ENCODE data around the gene TAOK3. TPM values are rescaled to one million over a fixed set of nuclear protein-coding genes. Genes with fewer than 3 reads are reported as not detected.

TAOK3 gene
- total and polyA plus RNA-seq, 2 donors (not counting 1 experiment from before 2014, with no cell fraction given), result 30.0 to 80.4 TPM

- 100% methylated on average over 2 of the region's 3 CpGs for WGBS (ENCODE audit: insufficient coverage)
Observed at GRCh38 chr12:118206107-118206412, 166.6 kb downstream of the TAOK3 start.

DNA sequence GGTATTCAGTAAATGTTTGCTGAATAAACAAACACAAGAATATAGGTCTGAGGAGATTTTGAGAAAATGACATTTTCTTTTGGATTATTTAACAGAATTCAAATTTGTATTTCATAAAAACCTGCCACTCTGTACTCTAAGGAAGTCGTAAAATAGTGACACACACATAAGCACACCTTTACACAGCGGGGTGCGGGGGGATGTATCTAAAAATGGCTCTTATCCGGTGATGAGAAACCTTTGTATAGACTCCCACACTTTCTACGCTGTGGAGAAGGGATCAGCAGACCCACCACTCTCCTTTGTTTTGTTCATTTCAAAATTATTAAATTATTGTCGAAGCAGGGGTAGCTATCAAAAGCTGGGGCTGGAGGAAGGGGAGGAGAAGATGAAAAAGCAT is 178.7 kb downstream of the TAOK3 start:
- H3K4me3 Mint-ChIP-seq, result no peak overlapping the region
- TF ChIP-seq CTCF (IDR thresholded peaks at IDR 0.05) (no peak), EZH2 (IDR thresholded peaks at IDR 0.05; ENCODE audit: borderline replicate concordance, insufficient read depth, low read depth, low read length, poor library complexity, severe bottlenecking) (no peak)
- H3K9me3 ChIP-seq (ENCODE audit: control extremely low read depth in 1 of 3, control insufficient read depth in 2 of 3, insufficient read depth in 1 of 3, low read length in 2 of 3), result no peaks in the 10 kb centered on the region

More at GRCh38 chr12:118206107-118206412, 166.6 kb downstream of the TAOK3 start:
- Histone ChIP-seq H3K9ac (ENCODE audit: low read length) (no peak overlapping the region), H4K20me1 (ENCODE audit: control insufficient read depth, insufficient read depth, low read length, poor library complexity, severe bottlenecking) (no peaks in the 10 kb centered on the region), H3K27ac (ENCODE audit: low read length in 2 of 2) (peak overlapping the region in 1 of 2 donors; percentile 21), H3K36me3 (replicated peaks in 1 of 2; ENCODE audit: control extremely low read depth in 1 of 2, control insufficient read depth in 1 of 2, extremely low read depth in 1 of 2, insufficient read depth in 2 of 2, low read length in 1 of 2) (peaks cover 4 to 28% of the 10 kb centered on the region in 2 experiments), H3K79me2 (ENCODE audit: control insufficient read depth, insufficient read depth, low read length) (no peaks in the 10 kb centered on the region), H3K4me3 (ENCODE audit: control extremely low read depth in 1 of 5, extremely low read depth in 1 of 5, insufficient read depth in 1 of 5, low read depth in 2 of 5, low read length in 4 of 5) (no peak overlapping the region), H2AFZ (ENCODE audit: insufficient read depth, low read depth, low read length, poor library complexity, severe bottlenecking) (no peak overlapping the region), H3K4me2 (replicated peaks; ENCODE audit: low read depth, low read length, poor library complexity, severe bottlenecking) (no peak overlapping the region), H3K4me1 (ENCODE audit: control insufficient read depth in 2 of 2, insufficient read depth in 2 of 2, low read length in 2 of 2) (no peaks in the 10 kb centered on the region), H3K9me3 (ENCODE audit: control extremely low read depth in 1 of 3, control insufficient read depth in 2 of 3, insufficient read depth in 1 of 3, low read length in 2 of 3) (no peaks in the 10 kb centered on the region), H3K27me3 (replicated peaks in 1 of 4; ENCODE audit: control extremely low read depth in 1 of 4, control insufficient read depth in 3 of 4, insufficient read depth in 4 of 4, low read length in 3 of 4) (no peaks in the 10 kb centered on the region)
- ATAC-seq (ENCODE audit: low read depth) (no peak), DNase-seq (no peak)
- Mint-ChIP-seq H3K4me3 (no peak overlapping the region), H3K27ac (peak overlapping the region; percentile 15), H3K4me1 (peaks cover 2% of the 10 kb centered on the region), H3K27me3 (no peaks in the 10 kb centered on the region), H3K9me3 (ENCODE audit: insufficient read depth) (no peaks in the 10 kb centered on the region)
- ChIA-PET CTCF (no interaction called here), POLR2A (no interaction called here)
- intact Hi-C loops (cut with micrococcal nuclease), result no loop called here
- TF ChIP-seq EZH2 (IDR thresholded peaks at IDR 0.05; ENCODE audit: borderline replicate concordance, insufficient read depth, low read depth, low read length, poor library complexity, severe bottlenecking), result no peak
- TF ChIP-seq CTCF (IDR thresholded peaks at IDR 0.05), result no peak

More for the DNA sequence above, 178.7 kb downstream of the TAOK3 start:
- WGBS (ENCODE audit: insufficient coverage), result no CpG with 5 or more reads among the region's 6 CpGs
- no peaks in the 10 kb centered on the region for H3K4me1 Mint-ChIP-seq
- peaks cover 17 to 50% of the 10 kb centered on the region in 2 experiments for H3K36me3 ChIP-seq (replicated peaks in 1 of 2; ENCODE audit: control extremely low read depth in 1 of 2, control insufficient read depth in 1 of 2, extremely low read depth in 1 of 2, insufficient read depth in 2 of 2, low read length in 1 of 2)
- ATAC-seq (ENCODE audit: low read depth) (no peak), DNase-seq (no peak)
- CTCF ChIA-PET, result interaction anchor here (0.9 kb wide), 1 partner anchor 184 kb away, joined by 3 read pairs; no protein-coding TSS in a partner anchor
- no peak overlapping the region for H3K9ac ChIP-seq (ENCODE audit: low read length)
- intact Hi-C loops (cut with micrococcal nuclease), result no loop called here
- H3K27me3 Mint-ChIP-seq, result no peaks in the 10 kb centered on the region
- no peaks in the 10 kb centered on the region for H3K9me3 Mint-ChIP-seq (ENCODE audit: insufficient read depth)
- H3K4me1 ChIP-seq (ENCODE audit: control insufficient read depth in 2 of 2, insufficient read depth in 2 of 2, low read length in 2 of 2), result no peaks in the 10 kb centered on the region
- H3K4me3 ChIP-seq (ENCODE audit: control extremely low read depth in 1 of 5, extremely low read depth in 1 of 5, insufficient read depth in 1 of 5, low read depth in 2 of 5, low read length in 4 of 5), result no peak overlapping the region
- POLR2A ChIA-PET, result no interaction called here
- no peak overlapping the region for H3K4me2 ChIP-seq (replicated peaks; ENCODE audit: low read depth, low read length, poor library complexity, severe bottlenecking)
- H4K20me1 ChIP-seq (ENCODE audit: control insufficient read depth, insufficient read depth, low read length, poor library complexity, severe bottlenecking), result no peaks in the 10 kb centered on the region
- no peaks in the 10 kb centered on the region for H3K79me2 ChIP-seq (ENCODE audit: control insufficient read depth, insufficient read depth, low read length)
- H3K27ac ChIP-seq (ENCODE audit: low read length in 2 of 2), result no peak overlapping the region
- H3K27ac Mint-ChIP-seq, result no peak overlapping the region
- no peak overlapping the region for H2AFZ ChIP-seq (ENCODE audit: insufficient read depth, low read depth, low read length, poor library complexity, severe bottlenecking)
- no peaks in the 10 kb centered on the region for H3K27me3 ChIP-seq (replicated peaks in 1 of 4; ENCODE audit: control extremely low read depth in 1 of 4, control insufficient read depth in 3 of 4, insufficient read depth in 4 of 4, low read length in 3 of 4)

Data from B cell (primary cell).